Ascending aorta (tissue), 2 donors: Measurements from ENCODE around the gene GLUD1. TPM values are rescaled to one million over a fixed set of nuclear protein-coding genes. Genes with fewer than 3 reads are reported as not detected.
"Not testable (repeated sequence)": the region's sequence is repeated elsewhere in the genome, so short reads cannot be mapped to it uniquely, and the experiment has no call there.

Experiments
- DNase-seq, 2 donors: peaks; one replicate each; pipeline ENCODE4 v3.0.0-alpha.2; 2019; ENCODE audit warnings: low spot score in 2 of 2
- H3K27ac ChIP-seq, 2 donors: fragments of 200-600 bp; sonication (generic); one replicate each; pipeline ENCODE4 v1.5.1; 2016 to 2017; ENCODE audit warnings: mild to moderate bottlenecking in 1 of 2
- H3K27me3 ChIP-seq: fragments of 200-600 bp; sonication (generic); one replicate; pipeline ENCODE4 v1.5.1; 2017
- H3K36me3 ChIP-seq, 2 donors: fragments of 200-600 bp; sonication (generic); one replicate each; pipeline ENCODE4 v1.5.1; 2016
- H3K4me1 ChIP-seq, 2 donors: fragments of 200-600 bp; sonication (generic); one replicate each; pipeline ENCODE4 v1.5.1; 2016 to 2017; ENCODE audit warnings: mild to moderate bottlenecking in 1 of 2
- H3K4me3 ChIP-seq, 2 donors: fragments of 200-600 bp; sonication (generic); one replicate each; pipeline ENCODE4 v1.5.1; 2016 to 2017; ENCODE audit warnings: mild to moderate bottlenecking in 1 of 2
- H3K9me3 ChIP-seq, 2 donors: fragments of 200-600 bp; sonication (generic); one replicate each; pipeline ENCODE4 v1.5.1; 2016
- CTCF ChIP-seq, 3 experiments: fragments of 200-600 bp in 2 of 3; fragments of 450-650 bp in 1 of 3; sonication (generic) in 2 of 3; IDR thresholded peaks; one replicate each; pipeline ENCODE4 v1.5.1; 2016 to 2019; ENCODE audit warnings: antibody characterized with exemption in 3 of 3, mild to moderate bottlenecking in 1 of 3, moderate library complexity in 1 of 3
- intact Hi-C: fragments of 100-400 bp; cut with DNase I; formaldehyde crosslinking; loops from one replicate; pipeline ENCODE4 v1.15.1; 2023
- total RNA-seq: library from RNA; depleted of rRNA; stranded (reverse); fragments of >200 nt; gene quantifications from one replicate; pipeline ENCODE4 v1.1.0, GENCODE V29; 2016

The GLUD1 gene
- total RNA-seq, 1 donor from 2014 or later = 134 TPM

- DNase-seq = no peak
- H3K27ac ChIP-seq = peak overlapping the region; percentile 96 to 97
- H3K4me1 ChIP-seq = peaks cover 6 to 31% of the 10 kb centered on the region in 2 donors
- no peaks in the 10 kb centered on the region for H3K9me3 ChIP-seq
- TF ChIP-seq CTCF (IDR thresholded peaks at IDR 0.05) = no peak
- no peaks in the 10 kb centered on the region for H3K36me3 ChIP-seq
- no peaks in the 10 kb centered on the region for H3K27me3 ChIP-seq
- intact Hi-C loops = loop anchor here (1.0 to 10.0 kb wide), 2 partner anchors 8 to 428 kb away; partner anchors contain the start of gene LDB3
- H3K4me3 ChIP-seq = peak overlapping the region; percentile 81 to 84
These were observed 1.6 kb downstream of the GLUD1 start for GRCh38 chr10:87092861-87093631.

DNA sequence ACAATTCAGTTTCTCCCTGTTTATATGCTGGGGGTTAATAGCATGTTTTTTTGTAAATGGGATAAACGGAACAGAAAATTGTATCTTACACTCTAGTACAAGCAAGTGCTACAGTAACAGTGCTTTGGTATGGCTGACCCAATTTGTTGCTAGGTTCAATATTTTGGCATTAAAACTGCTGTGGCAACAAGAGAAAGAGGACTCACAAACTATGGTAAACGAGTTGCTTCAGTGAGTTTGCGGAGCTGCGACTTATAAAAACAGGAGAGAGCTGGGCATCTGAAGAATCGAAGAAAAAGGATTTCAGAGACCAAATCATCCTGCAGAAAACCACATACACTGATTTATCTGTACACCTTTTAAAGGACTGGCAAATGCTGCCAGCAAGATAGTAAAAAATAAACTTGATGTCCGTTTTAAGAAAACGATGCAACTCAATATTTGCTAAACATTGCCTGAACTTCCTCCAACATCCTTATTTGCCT lies 2.2 kb downstream of the GLUD1 start:
- Histone ChIP-seq H3K9me3 (no peaks in the 10 kb centered on the region), H3K27me3 (no peaks in the 10 kb centered on the region), H3K27ac (peak overlapping the region; percentile 96 to 97), H3K36me3 (no peaks in the 10 kb centered on the region), H3K4me3 (peak overlapping the region; percentile 81 to 84), H3K4me1 (peaks cover 6 to 34% of the 10 kb centered on the region in 2 donors)
- TF ChIP-seq CTCF (IDR thresholded peaks at IDR 0.05) = no peak
- DNase-seq = no peak
- intact Hi-C loops = loop anchor here (10.0 kb wide), 1 partner anchor 428 kb away; the partner anchor contains the start of gene LDB3

DNA sequence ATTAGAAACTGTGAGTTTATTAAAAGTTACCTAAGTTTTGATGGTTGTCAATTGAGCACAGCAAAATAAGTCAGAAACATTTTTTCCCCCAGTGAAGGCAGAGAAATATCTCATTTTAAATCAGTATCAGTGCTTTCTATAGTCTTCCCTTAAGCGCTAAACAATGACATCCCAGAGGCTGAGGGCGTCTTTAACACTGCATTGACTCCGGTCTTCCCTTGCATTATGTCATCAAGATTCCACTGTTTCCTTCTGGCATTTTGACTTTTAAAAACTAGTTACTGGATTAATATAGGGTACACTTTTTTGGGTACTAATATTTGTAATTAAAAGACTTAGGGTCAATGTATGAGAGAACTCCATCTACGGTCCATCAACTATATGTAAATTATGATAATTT lies 3.9 kb downstream of the GLUD1 start:
- intact Hi-C loops = loop anchor here (10.0 kb wide), 1 partner anchor 426 kb away; the partner anchor contains the start of gene LDB3
- Histone ChIP-seq H3K36me3 (no peaks in the 10 kb centered on the region), H3K9me3 (no peaks in the 10 kb centered on the region), H3K27me3 (no peaks in the 10 kb centered on the region), H3K4me1 (peaks cover 3 to 28% of the 10 kb centered on the region in 2 donors), H3K4me3 (peak overlapping the region in 1 of 2 donors; percentile 12), H3K27ac (no peak overlapping the region)
- DNase-seq = no peak
- no peak for TF ChIP-seq CTCF (IDR thresholded peaks at IDR 0.05)

DNA sequence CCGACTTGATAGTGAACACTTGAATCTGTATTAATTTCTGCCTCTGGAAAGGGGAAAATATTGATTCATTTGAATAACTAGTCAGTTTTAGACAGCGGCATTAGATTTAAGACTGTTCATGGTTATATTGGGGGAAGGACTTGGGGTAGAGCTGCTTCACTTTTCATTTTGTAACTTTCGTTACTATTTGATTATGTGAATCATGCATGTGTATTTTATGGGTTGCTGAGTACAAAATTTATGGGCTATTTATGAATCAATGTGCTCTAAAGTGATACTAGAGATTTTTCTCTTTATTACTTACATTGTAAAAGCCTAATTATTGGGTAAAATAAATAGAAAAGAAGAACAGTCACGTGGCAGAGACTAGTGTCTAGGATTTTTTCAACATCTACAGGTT lies 4.9 kb downstream of the GLUD1 start:
- DNase-seq = no peak
- Histone ChIP-seq H3K4me1 (peaks cover 3 to 34% of the 10 kb centered on the region in 2 donors), H3K27me3 (no peaks in the 10 kb centered on the region), H3K9me3 (no peaks in the 10 kb centered on the region), H3K27ac (no peak overlapping the region), H3K4me3 (no peak overlapping the region), H3K36me3 (no peaks in the 10 kb centered on the region)
- intact Hi-C loops = loop anchor here (10.0 kb wide), 1 partner anchor 425 kb away; the partner anchor contains the start of gene LDB3
- TF ChIP-seq CTCF (IDR thresholded peaks at IDR 0.05) = no peak

DNA sequence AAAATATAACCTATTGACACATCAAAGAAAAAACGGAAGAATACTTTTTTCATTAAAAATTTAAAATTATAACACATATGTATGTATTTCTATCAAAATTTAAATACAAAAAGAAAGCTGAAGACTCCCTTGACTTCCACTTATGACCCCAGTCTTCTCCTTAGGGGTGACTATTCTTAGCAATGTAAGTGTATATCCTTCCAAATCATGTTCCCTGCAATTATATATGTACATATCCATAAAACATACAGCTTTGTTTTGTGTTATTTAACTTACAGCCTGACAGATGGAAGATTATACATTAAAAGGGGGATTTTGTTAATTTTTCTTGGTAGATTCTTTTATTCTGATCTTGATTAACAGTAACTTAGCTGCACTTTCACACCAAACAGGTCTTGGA lies 9.1 kb downstream of the GLUD1 start:
- H3K4me1 ChIP-seq = peaks cover 8 to 37% of the 10 kb centered on the region in 2 donors
- H3K4me3 ChIP-seq = no peak overlapping the region
- no peak for DNase-seq
- intact Hi-C loops = loop anchor here (1.0 kb wide), 1 partner anchor 8 kb away; no protein-coding TSS in a partner anchor
- H3K9me3 ChIP-seq = no peaks in the 10 kb centered on the region
- H3K36me3 ChIP-seq = no peaks in the 10 kb centered on the region
- TF ChIP-seq CTCF (IDR thresholded peaks at IDR 0.05) = no peak
- H3K27ac ChIP-seq = peak overlapping the region; percentile 4 to 80
- no peaks in the 10 kb centered on the region for H3K27me3 ChIP-seq

- peak overlapping the region; percentile 80 to 81 for H3K27ac ChIP-seq
- H3K4me3 ChIP-seq = not testable (repeated sequence)
These were observed 10.3 kb downstream of the GLUD1 start for GRCh38 chr10:87084291-87084782.

GRCh38 chr10:87083576-87084290 lies 10.9 kb downstream of the GLUD1 start:
- intact Hi-C loops, H3K9me3 ChIP-seq, H3K4me3 ChIP-seq, H3K36me3 ChIP-seq, H3K27me3 ChIP-seq: not testable (repeated sequence)
- H3K27ac ChIP-seq = peak overlapping the region; percentile 80 to 81
- peaks cover 8 to 35% of the 10 kb centered on the region in 2 donors for H3K4me1 ChIP-seq
- peak in 1 of 2 donors; percentile 64 for DNase-seq

More at GRCh38 chr10:87084291-87084782, 10.3 kb downstream of the GLUD1 start:
- H3K9me3 ChIP-seq, H3K27me3 ChIP-seq, DNase-seq, intact Hi-C loops, H3K36me3 ChIP-seq: not testable (repeated sequence)
- peaks cover 8 to 36% of the 10 kb centered on the region in 2 donors for H3K4me1 ChIP-seq

- peaks cover 8 to 26% of the 10 kb centered on the region in 2 donors for H3K4me1 ChIP-seq
- H3K36me3 ChIP-seq, intact Hi-C loops, DNase-seq, H3K9me3 ChIP-seq, H3K4me3 ChIP-seq, H3K27me3 ChIP-seq: not testable (repeated sequence)
- H3K27ac ChIP-seq = peak overlapping the region; percentile 80 to 81
These were observed 12.4 kb downstream of the GLUD1 start for GRCh38 chr10:87082219-87082618.
